GM10248 (cell line): ENCODE results near the gene ZFYVE16.

Experiments used
- CTCF ChIA-PET: fragments of 300-600 bp; sonication (Branson Sonifier 250); formaldehyde crosslinking; extraction: SDS; loops from one replicate; lab custom pipeline; 2021; ENCODE audit warnings: antibody characterized with exemption; lab: Yijun Ruan, JAX
- POLR2A ChIA-PET: fragments of 350-650 bp; sonication (Branson Sonifier 250); formaldehyde crosslinking; extraction: SDS; loops from one replicate; lab custom pipeline; 2020; ENCODE audit warnings: antibody characterized with exemption; lab: Yijun Ruan, JAX
- DNase-seq: peaks from one replicate; pipeline ENCODE4 v3.0.0; 2012; ENCODE audit errors: extremely low spot score
- TF ChIP-seq, protein P1 (sequence below): IDR thresholded peaks from 2 replicates; pipeline ENCODE4 v1.5.1; 2012; ENCODE audit warnings: mild to moderate bottlenecking, low read depth; ENCODE audit errors: extremely low read depth, missing control alignments, control extremely low read depth

The ZFYVE16 gene

DNA sequence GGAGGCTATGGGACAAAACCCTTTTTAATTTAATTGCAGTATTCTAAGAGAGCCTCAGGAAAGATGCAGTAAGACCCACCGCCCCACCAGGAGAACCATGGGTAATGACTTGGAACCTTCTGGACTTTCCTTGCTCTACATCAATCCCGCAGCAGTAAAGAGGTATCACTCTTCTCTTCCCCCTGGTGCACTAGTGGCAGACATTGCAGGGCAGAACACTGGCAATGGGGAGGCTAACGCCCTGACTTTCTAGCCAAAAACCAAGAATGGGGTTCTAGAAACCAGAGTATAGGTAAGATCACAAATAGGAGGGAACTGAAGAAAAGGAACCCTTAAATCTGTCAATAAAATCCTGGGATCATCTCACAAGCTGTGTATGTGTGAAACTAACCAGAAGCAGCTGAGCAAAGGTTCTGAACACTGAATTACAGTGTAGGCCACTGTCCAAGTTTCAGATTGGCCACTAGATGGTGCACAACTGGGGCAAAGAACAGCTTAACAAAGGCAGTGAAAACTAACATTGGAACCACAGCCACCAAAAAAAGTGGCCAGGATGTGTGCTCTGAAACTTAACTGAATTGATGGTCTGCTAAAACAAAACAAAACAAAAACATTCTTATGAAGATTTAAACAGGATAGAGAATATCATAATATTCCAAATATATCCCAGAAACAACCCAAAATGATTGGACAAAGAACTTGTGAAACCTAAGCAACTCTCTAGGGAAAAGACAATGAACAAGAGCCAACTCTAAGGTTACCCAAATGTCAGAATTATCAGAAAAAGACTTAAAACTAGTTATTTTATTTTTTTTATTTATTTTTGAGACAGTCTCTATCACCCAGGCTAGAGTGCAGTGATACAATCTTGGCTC is 73.4 kb downstream of the ZFYVE16 start:
- TF ChIP-seq, protein P1, sequence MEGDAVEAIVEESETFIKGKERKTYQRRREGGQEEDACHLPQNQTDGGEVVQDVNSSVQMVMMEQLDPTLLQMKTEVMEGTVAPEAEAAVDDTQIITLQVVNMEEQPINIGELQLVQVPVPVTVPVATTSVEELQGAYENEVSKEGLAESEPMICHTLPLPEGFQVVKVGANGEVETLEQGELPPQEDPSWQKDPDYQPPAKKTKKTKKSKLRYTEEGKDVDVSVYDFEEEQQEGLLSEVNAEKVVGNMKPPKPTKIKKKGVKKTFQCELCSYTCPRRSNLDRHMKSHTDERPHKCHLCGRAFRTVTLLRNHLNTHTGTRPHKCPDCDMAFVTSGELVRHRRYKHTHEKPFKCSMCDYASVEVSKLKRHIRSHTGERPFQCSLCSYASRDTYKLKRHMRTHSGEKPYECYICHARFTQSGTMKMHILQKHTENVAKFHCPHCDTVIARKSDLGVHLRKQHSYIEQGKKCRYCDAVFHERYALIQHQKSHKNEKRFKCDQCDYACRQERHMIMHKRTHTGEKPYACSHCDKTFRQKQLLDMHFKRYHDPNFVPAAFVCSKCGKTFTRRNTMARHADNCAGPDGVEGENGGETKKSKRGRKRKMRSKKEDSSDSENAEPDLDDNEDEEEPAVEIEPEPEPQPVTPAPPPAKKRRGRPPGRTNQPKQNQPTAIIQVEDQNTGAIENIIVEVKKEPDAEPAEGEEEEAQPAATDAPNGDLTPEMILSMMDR = peak; percentile 73
- peak; percentile 55 for DNase-seq
- CTCF ChIA-PET = interaction anchor here (0.7 to 2.2 kb wide), 8 partner anchors 8 to 446 kb away, joined by 3 to 9 read pairs (median 6); partner anchors contain the start of gene THBS4
- POLR2A ChIA-PET = no interaction called here

DNA sequence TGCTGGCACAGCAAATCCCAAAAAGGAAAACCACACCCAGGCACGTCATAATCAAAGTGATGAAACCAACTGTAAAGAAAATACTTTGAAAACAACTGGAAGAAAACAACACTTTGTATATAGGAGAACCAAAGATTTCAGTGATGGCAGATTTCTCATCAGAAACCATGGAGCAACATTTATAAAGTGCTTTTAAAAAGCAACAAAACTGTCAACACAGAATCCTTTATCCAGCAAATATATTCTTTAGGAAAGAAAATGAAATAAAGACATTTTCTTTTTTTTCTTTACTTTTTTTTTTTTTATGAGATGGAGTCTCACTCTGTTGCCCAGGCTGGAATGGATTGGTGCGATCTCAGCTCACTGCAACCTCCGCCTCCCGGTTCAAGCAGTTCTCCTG is 74.7 kb downstream of the ZFYVE16 start:
- POLR2A ChIA-PET = no interaction called here
- DNase-seq = no peak
- TF ChIP-seq, protein P1 = no peak
- CTCF ChIA-PET = interaction anchor here (1.1 to 2.2 kb wide), 6 partner anchors 10 to 190 kb away, joined by 3 to 9 read pairs (median 6); no protein-coding TSS in a partner anchor

DNA sequence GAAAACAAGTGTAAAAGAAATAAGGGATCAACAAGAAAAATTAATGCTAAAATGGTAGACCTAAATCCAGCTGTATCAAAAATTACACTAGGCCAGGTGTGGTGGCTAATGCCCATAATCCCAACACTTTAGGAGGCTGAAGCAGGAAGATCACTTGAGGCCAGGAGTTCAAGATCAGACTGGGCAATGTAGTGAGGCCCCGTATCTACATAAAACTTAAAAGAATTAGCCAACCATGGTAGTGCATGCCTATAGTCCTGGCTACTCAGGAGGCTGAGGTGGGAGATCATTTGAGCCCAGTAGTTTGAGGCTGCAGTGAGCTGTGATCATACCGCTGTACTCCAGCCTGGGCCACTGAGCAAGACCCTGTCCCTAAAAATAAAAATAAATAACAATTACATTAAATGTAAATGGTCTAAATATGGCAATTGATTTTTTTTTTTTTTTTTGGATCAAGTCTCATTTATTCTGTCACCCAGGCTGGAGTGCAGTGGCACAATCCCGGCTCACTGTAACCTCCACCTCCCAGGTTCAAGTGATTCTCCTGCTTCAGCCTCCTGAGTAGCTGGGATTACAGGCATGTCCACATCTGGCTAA is 75.9 kb downstream of the ZFYVE16 start:
- ChIA-PET CTCF (no interaction called here), POLR2A (no interaction called here)
- TF ChIP-seq, protein P1 = no peak
- no peak for DNase-seq

DNA sequence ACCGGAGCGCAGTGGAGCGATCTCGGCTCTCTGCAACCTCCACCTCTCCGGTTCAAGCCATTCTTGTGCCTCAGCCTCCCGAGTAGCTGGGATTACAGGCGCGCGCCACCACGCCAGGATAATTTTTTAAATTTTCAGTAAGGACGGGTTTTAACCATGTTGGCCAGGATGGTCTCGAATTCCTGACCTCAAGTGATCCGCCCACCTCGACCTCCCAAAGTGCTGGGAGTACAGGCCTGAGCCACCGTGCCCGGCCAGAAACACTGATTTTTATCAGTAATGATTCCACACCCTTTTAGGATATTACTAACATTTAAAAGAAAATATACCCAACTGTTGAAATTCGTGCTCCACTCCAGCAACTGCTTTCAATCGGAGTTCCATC is 79.6 kb downstream of the ZFYVE16 start:
- ChIA-PET POLR2A (no interaction called here), CTCF (no interaction called here)
- no peak for DNase-seq
- TF ChIP-seq, protein P1 = no peak

GRCh38 chr5:80487829-80488721 is 80.2 kb downstream of the ZFYVE16 start, which contains the start of gene FAM151B:
TSS of gene FAM151B (plus strand) at chr5:80488100. CDS start at chr5:80488124, 24 bp downstream.
- ChIA-PET POLR2A (no interaction called here), CTCF (no interaction called here)
- TF ChIP-seq, protein P1 = no peak
- DNase-seq = peak; percentile 76

DNA sequence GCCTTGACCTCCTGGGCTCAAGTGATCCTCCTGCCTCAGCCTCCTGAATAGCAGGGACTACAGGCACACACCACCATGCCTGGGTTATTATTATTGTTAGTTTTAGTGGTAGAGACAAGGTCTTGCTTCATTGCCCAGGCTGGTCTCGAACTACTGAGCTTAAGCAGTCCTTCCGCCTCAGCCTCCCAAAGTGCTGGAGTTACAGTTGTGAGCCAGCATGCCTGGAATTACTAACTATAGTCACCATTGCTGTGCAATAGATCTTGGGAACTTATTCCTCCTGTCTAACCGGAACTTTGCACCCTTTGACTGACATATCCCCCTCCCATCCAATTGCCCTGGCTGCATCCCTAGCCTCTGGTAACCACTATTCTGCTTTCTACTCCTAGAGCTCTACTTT is 83.4 kb downstream of the ZFYVE16 start:
- ChIA-PET POLR2A (no interaction called here), CTCF (no interaction called here)
- TF ChIP-seq, protein P1 = no peak
- DNase-seq = no peak
